H1 (cell line): ENCODE results near the gene CSNK2B. TPM values are rescaled to one million over a fixed set of nuclear protein-coding genes. Genes with fewer than 3 reads are reported as not detected.

Experiments used
- CTCF ChIA-PET: fragments of 300-600 bp; sonication (Branson Sonifier 250); formaldehyde crosslinking; loops from one replicate; lab custom pipeline; 2021; ENCODE audit not compliant: partially characterized antibody; lab: Charles Lee
- POLR2A ChIA-PET: fragments of 300-600 bp; sonication (Branson Sonifier 250); formaldehyde crosslinking; loops from one replicate; lab custom pipeline; 2021; ENCODE audit warnings: inconsistent platforms; ENCODE audit not compliant: partially characterized antibody; lab: Charles Lee
- DNase-seq, 2 experiments: peaks; one replicate each; pipeline versions ENCODE4 v3.0.0 to v3.0.0-alpha.2; 2010 to 2022; ENCODE audit warnings: low spot score in 2 of 2, low read depth in 1 of 2, mixed read lengths in 1 of 2
- FAIRE-seq: peaks from 2 replicates; lab custom pipeline; 2011; peaks lifted over from hg19 to GRCh38; lab: Jason Lieb, UNC
- H2AFZ ChIP-seq: 2 replicates; pipeline ENCODE4 v1.8.1; 2012; ENCODE audit warnings: low read length, inconsistent platforms
- H2AK5ac ChIP-seq: 2 replicates; pipeline ENCODE4 v1.6.1; 2013; ENCODE audit warnings: low read depth, low read length
- H2BK120ac ChIP-seq: replicated peaks from 2 replicates; pipeline ENCODE3; 2013; ENCODE audit warnings: low read depth, low read length, inconsistent platforms
- H2BK12ac ChIP-seq: 2 replicates; pipeline ENCODE4 v1.6.1; 2013; ENCODE audit warnings: low read depth, low read length
- H2BK15ac ChIP-seq: 2 replicates; pipeline ENCODE4 v1.6.1; 2013; ENCODE audit warnings: low read length
- H2BK20ac ChIP-seq: 2 replicates; pipeline ENCODE4 v1.6.1; 2013; ENCODE audit warnings: low read length
- H2BK5ac ChIP-seq: 2 replicates; pipeline ENCODE4 v1.6.1; 2013; ENCODE audit warnings: low read depth, low read length
- H3K14ac ChIP-seq: 2 replicates; pipeline ENCODE4 v1.6.1; 2013; ENCODE audit warnings: inconsistent platforms; ENCODE audit not compliant: insufficient read length
- H3K18ac ChIP-seq: 2 replicates; pipeline ENCODE4 v1.6.1; 2013; ENCODE audit warnings: low read length; ENCODE audit errors: extremely low read depth
- H3K23ac ChIP-seq: 2 replicates; pipeline ENCODE4 v1.6.1; 2013; ENCODE audit warnings: inconsistent platforms; ENCODE audit not compliant: insufficient read length
- H3K23me2 ChIP-seq: 2 replicates; pipeline ENCODE4 v1.6.1; 2013; ENCODE audit warnings: low read depth, low read length
- H3K27ac ChIP-seq: 2 replicates; pipeline ENCODE4 v1.6.1; 2011; ENCODE audit warnings: low read depth, low read length, inconsistent platforms
- H3K27me3 ChIP-seq, 4 experiments: replicated peaks in 1 of 4; 1 replicate in 1 of 4; 2 replicates in 3 of 4; pipeline versions ENCODE4 v1.6.1 to v1.8.1; 2011 to 2013; ENCODE audit warnings: low read length in 3 of 4, mild to moderate bottlenecking in 3 of 4, inconsistent platforms in 2 of 4, mixed read lengths in 2 of 4, moderate library complexity in 1 of 4; ENCODE audit not compliant: control insufficient read depth in 3 of 4, insufficient read depth in 3 of 4; ENCODE audit errors: extremely low read depth in 1 of 4
- H3K36me3 ChIP-seq, 4 experiments: 2 replicates each; pipeline versions ENCODE4 v1.6.1 to v1.8.1; 2011 to 2013; ENCODE audit warnings: mild to moderate bottlenecking in 4 of 4, low read length in 3 of 4, moderate library complexity in 2 of 4, control low read depth in 1 of 4, inconsistent platforms in 1 of 4; ENCODE audit not compliant: insufficient read depth in 4 of 4, control insufficient read depth in 2 of 4
- H3K4ac ChIP-seq: replicated peaks from 2 replicates; pipeline ENCODE3; 2013; ENCODE audit warnings: low read length, low read depth, mixed read lengths, inconsistent platforms; ENCODE audit not compliant: insufficient read length
- H3K4me1 ChIP-seq, 4 experiments: replicated peaks in 1 of 4; 1 replicate in 1 of 4; 2 replicates in 3 of 4; pipeline versions ENCODE4 v1.6.1 to v1.8.1; 2011 to 2013; ENCODE audit warnings: low read length in 3 of 4, inconsistent platforms in 2 of 4, mixed read lengths in 1 of 4; ENCODE audit not compliant: insufficient read depth in 4 of 4, control insufficient read depth in 3 of 4
- H3K4me2 ChIP-seq, 2 experiments: 2 replicates each; pipeline versions ENCODE4 v1.6.1 to v1.8.1; 2011 to 2013; ENCODE audit warnings: low read depth in 2 of 2, low read length in 2 of 2, control low read depth in 1 of 2, inconsistent platforms in 1 of 2, mild to moderate bottlenecking in 1 of 2; ENCODE audit not compliant: insufficient read depth in 1 of 2
- H3K4me3 ChIP-seq, 4 experiments: fragments of 200-600, 300-600 bp in 1 of 4; sonication (generic), shearing (Covaris generic), sonication (Bioruptor Twin) in 1 of 4; 2 replicates each; pipeline versions ENCODE4 v1.5.1 to v1.8.1; 2011 to 2016; ENCODE audit warnings: low read length in 4 of 4, low read depth in 3 of 4, control low read depth in 2 of 4, inconsistent platforms in 2 of 4, mild to moderate bottlenecking in 2 of 4, mixed read lengths in 1 of 4, moderate library complexity in 1 of 4; ENCODE audit not compliant: insufficient read depth in 2 of 4; ENCODE audit errors: extremely low read depth in 1 of 4
- H3K56ac ChIP-seq: replicated peaks from 2 replicates; pipeline ENCODE3; 2013; ENCODE audit warnings: low read depth, mild to moderate bottlenecking, mixed read lengths, low read length, inconsistent platforms; ENCODE audit not compliant: insufficient read length
- H3K79me1 ChIP-seq: 2 replicates; pipeline ENCODE4 v1.6.1; 2013; ENCODE audit warnings: low read depth, low read length, control low read depth
- H3K79me2 ChIP-seq, 2 experiments: 2 replicates each; pipeline versions ENCODE4 v1.6.1 to v1.8.1; 2012 to 2013; ENCODE audit warnings: low read length in 2 of 2, mild to moderate bottlenecking in 2 of 2, inconsistent platforms in 1 of 2; ENCODE audit not compliant: insufficient read depth in 2 of 2, control insufficient read depth in 1 of 2
- H3K9ac ChIP-seq, 4 experiments: replicated peaks in 1 of 4; 1 replicate in 1 of 4; 2 replicates in 3 of 4; pipeline versions ENCODE4 v1.6.1 to v1.8.1; 2011 to 2013; ENCODE audit warnings: low read depth in 3 of 4, low read length in 3 of 4, control low read depth in 2 of 4, mild to moderate bottlenecking in 2 of 4, moderate library complexity in 2 of 4, inconsistent platforms in 1 of 4; ENCODE audit errors: extremely low read depth in 1 of 4
- H3K9me3 ChIP-seq, 2 experiments: 2 replicates each; pipeline versions ENCODE4 v1.6.1 to v1.8.1; 2012 to 2013; ENCODE audit warnings: mild to moderate bottlenecking in 2 of 2, moderate library complexity in 2 of 2, control low read depth in 1 of 2, inconsistent platforms in 1 of 2, low read depth in 1 of 2, low read length in 1 of 2, mixed read lengths in 1 of 2; ENCODE audit not compliant: insufficient read depth in 2 of 2
- H4K20me1 ChIP-seq, 2 experiments: replicated peaks in 1 of 2; 2 replicates each; pipeline versions ENCODE3 to v1.8.1; 2011 to 2013; ENCODE audit warnings: inconsistent platforms in 2 of 2, low read length in 2 of 2, mild to moderate bottlenecking in 1 of 2; ENCODE audit not compliant: insufficient read depth in 2 of 2, control insufficient read depth in 1 of 2
- H4K5ac ChIP-seq: 2 replicates; pipeline ENCODE4 v1.6.1; 2013; ENCODE audit warnings: low read length, low read depth, mixed read lengths, inconsistent platforms; ENCODE audit not compliant: insufficient read length
- H4K8ac ChIP-seq: 2 replicates; pipeline ENCODE4 v1.8.0; 2013; ENCODE audit warnings: mild to moderate bottlenecking, moderate library complexity, low read length, inconsistent platforms; ENCODE audit not compliant: insufficient read depth; ENCODE audit errors: extremely low read depth
- H4K91ac ChIP-seq: replicated peaks from 2 replicates; pipeline ENCODE3; 2013; ENCODE audit warnings: low read length, mixed read lengths, inconsistent platforms; ENCODE audit not compliant: insufficient read length
- NRF1 ChIP-seq: IDR thresholded peaks from 2 replicates; pipeline ENCODE4 v1.6.1; 2011; ENCODE audit warnings: mild to moderate bottlenecking, low read depth, low read length, improper control_type of control experiment
- POLR2A ChIP-seq, 2 experiments: IDR thresholded peaks; 1 replicate in 1 of 2; 2 replicates in 1 of 2; pipeline ENCODE4 v1.6.1; 2011; ENCODE audit warnings: low read depth in 2 of 2, low read length in 2 of 2, mild to moderate bottlenecking in 2 of 2; ENCODE audit errors: control extremely low read depth in 1 of 2
- WGBS, 2 experiments: shearing (Covaris generic) in 1 of 2; methylation state at CpG; one replicate each; pipeline versions ENCODE4 v1.1.6 to v1.1.7; 2013 to 2015; ENCODE audit warnings: low lambda C conversion rate in 2 of 2, mixed read lengths in 2 of 2, inconsistent platforms in 1 of 2, low coverage in 1 of 2, missing lambda C conversion rate in 1 of 2; ENCODE audit not compliant: insufficient replicate concordance in 2 of 2, insufficient coverage in 1 of 2, insufficient read length in 1 of 2; ENCODE audit errors: extremely low coverage in 1 of 2, missing lambda C conversion rate in 1 of 2; 5-methylcytosine and 5-hydroxymethylcytosine counted together
- polyA plus RNA-seq, 7 experiments: library from polyadenylated mRNA; depleted of rRNA in 3 of 7; stranded (reverse) in 5 of 7; unstranded in 2 of 7; fragments of >200 nt in 5 of 7; fragments of 200-250 nt in 2 of 7; gene quantifications; 1 replicate in 5 of 7; 2 replicates in 1 of 7; 4 replicates in 1 of 7; pipeline versions ENCODE4 v1.2.1 to v1.2.3, GENCODE V29; 2011 to 2013; ENCODE audit warnings: missing spikeins in 2 of 7, mixed read lengths in 2 of 7
- total RNA-seq: library from RNA; stranded (reverse); fragmentation: NEBNext Ultra II Directional; extraction: Animal tissue kit (Norgen Biotek cat#: 25700); gene quantifications from 2 replicates; pipeline ENCODE4 v1.2.1, GENCODE V29; 2021

CSNK2B gene
- total and polyA plus RNA-seq, 2 of the 8 experiments (the other 6 are each of a cell fraction or from before 2014, with no cell fraction given), result 169 to 208 TPM

- TF ChIP-seq POLR2A (IDR thresholded peaks at IDR 0.05; ENCODE audit: control extremely low read depth in 1 of 2, low read depth in 2 of 2, low read length in 2 of 2), result 0 out of 3 replicates have a peak, but pooled peaks of 1 of the 2 experiments have one; percentile 21
- TF ChIP-seq NRF1, result no peak
- Histone ChIP-seq H2BK120ac (no peak overlapping the region), H3K14ac (no peak overlapping the region), H4K8ac (peak overlapping the region; percentile 8), H3K9me3 (no peaks in the 10 kb centered on the region), H3K56ac (no peak overlapping the region), H2AFZ (no peak overlapping the region), H3K18ac (no peak overlapping the region), H3K4me3 (no peak overlapping the region), H3K4me2 (no peak overlapping the region), H3K79me2 (peaks cover 8 to 28% of the 10 kb centered on the region in 2 experiments), H3K27me3 (no peaks in the 10 kb centered on the region), H3K23me2 (no peaks in the 10 kb centered on the region), H3K9ac (no peak overlapping the region), H3K27ac (no peak overlapping the region), H2BK5ac (no peak overlapping the region), H4K20me1 (peaks cover 12 to 26% of the 10 kb centered on the region in 2 experiments), H2BK15ac (no peak overlapping the region), H2AK5ac (no peak overlapping the region), H3K36me3 (peaks cover 82 to 100% (median 95%) of the 10 kb centered on the region in 4 experiments), H3K4me1 (no peaks in the 10 kb centered on the region), H4K5ac (no peak overlapping the region), H4K91ac (no peak overlapping the region), H3K23ac (no peak overlapping the region), H2BK12ac (no peak overlapping the region), H3K79me1 (peaks cover 21% of the 10 kb centered on the region; the same call in 1 of the 2 replicates), H2BK20ac (no peak overlapping the region), H3K4ac (no peak overlapping the region)
- DNase-seq (no peak), FAIRE-seq (no peak)
- POLR2A ChIA-PET, result interaction anchor here (0.7 to 34.9 kb wide), 11 partner anchors 10 to 268 kb away, joined by 3 to 883 read pairs (median 4); partner anchors contain the start of genes AIF1, APOM, BAG6 and C6orf47
- CTCF ChIA-PET, result interaction anchor here (0.8 to 3.2 kb wide), 6 partner anchors 10 to 77 kb away, joined by 3 to 10 read pairs (median 4); partner anchors contain the start of gene LST1
- WGBS, 2 experiments, result 96% methylated on average over 19 of the region's 19 CpGs; no CpG with 5 or more reads in 1 of the 2 experiments
Observed at GRCh38 chr6:31627690-31628287, 38.1 kb upstream of the CSNK2B start.
